Upper lobe of left lung (tissue), 4 donors: ENCODE measurements around the gene GAK.

Experiments used
- EP300 ChIP-seq, 4 donors: sonication (generic); formaldehyde crosslinking; IDR thresholded peaks; one replicate each; pipeline ENCODE4 v1.5.1; 2017; ENCODE audit warnings: antibody characterized with exemption in 4 of 4, control low read depth in 2 of 4
- POLR2A ChIP-seq, 4 donors: fragments of 450-650 bp; IDR thresholded peaks; one replicate each; pipeline ENCODE4 v1.5.1; 2016 to 2017; ENCODE audit warnings: antibody characterized with exemption in 4 of 4, mild to moderate bottlenecking in 2 of 4
- POLR2AphosphoS5 ChIP-seq, 2 donors: sonication (generic); formaldehyde crosslinking; IDR thresholded peaks; one replicate each; pipeline ENCODE4 v1.5.1; 2017; ENCODE audit warnings: antibody characterized with exemption in 2 of 2
- TF ChIP-seq, protein P1 (sequence below), 6 experiments: fragments of 450-650 bp in 4 of 6; fragments of 200-600 bp in 2 of 6; sonication (generic) in 2 of 6; IDR thresholded peaks; one replicate each; pipeline ENCODE4 v1.5.1; 2016 to 2019; ENCODE audit warnings: antibody characterized with exemption in 6 of 6

DNA sequence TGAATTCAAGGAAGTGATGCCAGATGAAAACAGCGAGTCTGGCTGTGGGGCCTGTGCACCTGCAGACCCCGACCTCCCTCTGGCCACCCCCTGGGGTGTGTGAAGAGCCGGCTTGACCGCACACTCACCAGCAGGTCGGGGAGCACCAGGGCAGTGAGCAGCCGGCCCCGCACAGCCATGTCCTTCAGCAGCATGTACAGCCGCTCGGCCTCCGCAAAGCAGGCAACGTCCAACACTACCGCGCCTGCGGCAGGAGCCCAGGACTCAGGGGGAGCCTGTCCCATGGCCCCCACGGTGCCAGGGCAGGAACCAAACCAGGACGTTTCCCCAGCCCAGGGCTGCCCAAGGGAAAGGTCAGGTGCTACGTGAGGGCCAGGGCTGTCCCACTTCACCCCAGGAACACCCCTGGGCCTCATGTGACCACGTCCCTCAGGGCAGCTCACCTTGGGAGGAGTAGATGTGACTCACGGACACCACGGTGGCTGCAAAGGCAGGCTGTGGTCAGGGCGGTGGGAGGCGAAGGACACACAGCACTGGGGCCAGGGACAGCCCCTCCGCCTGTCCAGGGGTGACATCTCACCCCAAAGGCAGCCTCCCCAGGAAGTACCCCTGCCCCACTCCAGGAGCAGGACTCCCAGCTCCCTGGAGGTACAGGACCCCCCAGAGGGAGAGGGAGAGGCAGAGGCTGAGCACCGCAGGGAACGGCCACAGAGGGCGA, 33.1 kb upstream of the GAK start:
- TF ChIP-seq, protein P1, sequence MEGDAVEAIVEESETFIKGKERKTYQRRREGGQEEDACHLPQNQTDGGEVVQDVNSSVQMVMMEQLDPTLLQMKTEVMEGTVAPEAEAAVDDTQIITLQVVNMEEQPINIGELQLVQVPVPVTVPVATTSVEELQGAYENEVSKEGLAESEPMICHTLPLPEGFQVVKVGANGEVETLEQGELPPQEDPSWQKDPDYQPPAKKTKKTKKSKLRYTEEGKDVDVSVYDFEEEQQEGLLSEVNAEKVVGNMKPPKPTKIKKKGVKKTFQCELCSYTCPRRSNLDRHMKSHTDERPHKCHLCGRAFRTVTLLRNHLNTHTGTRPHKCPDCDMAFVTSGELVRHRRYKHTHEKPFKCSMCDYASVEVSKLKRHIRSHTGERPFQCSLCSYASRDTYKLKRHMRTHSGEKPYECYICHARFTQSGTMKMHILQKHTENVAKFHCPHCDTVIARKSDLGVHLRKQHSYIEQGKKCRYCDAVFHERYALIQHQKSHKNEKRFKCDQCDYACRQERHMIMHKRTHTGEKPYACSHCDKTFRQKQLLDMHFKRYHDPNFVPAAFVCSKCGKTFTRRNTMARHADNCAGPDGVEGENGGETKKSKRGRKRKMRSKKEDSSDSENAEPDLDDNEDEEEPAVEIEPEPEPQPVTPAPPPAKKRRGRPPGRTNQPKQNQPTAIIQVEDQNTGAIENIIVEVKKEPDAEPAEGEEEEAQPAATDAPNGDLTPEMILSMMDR (IDR thresholded peaks at IDR 0.05), result no peak
- TF ChIP-seq POLR2A (IDR thresholded peaks at IDR 0.05) (no peak), EP300 (IDR thresholded peaks at IDR 0.05) (no peak), POLR2AphosphoS5 (IDR thresholded peaks at IDR 0.05) (no peak)
